H9 (cell line): ENCODE results near the gene NRROS. TPM values are rescaled to one million over a fixed set of nuclear protein-coding genes. Genes with fewer than 3 reads are reported as not detected.

Experiments used
- DNase-seq: peaks from one replicate; pipeline ENCODE4 v3.0.0-alpha.2; 2017
- H2AFZ ChIP-seq: one replicate; pipeline ENCODE4 v1.6.1; 2013; ENCODE audit warnings: mild to moderate bottlenecking, low read length, control low read depth, moderate library complexity
- H2AK5ac ChIP-seq: 2 replicates; pipeline ENCODE4 v1.6.1; 2013; ENCODE audit warnings: low read length, control low read depth, mixed read lengths; ENCODE audit not compliant: insufficient read length
- H2BK120ac ChIP-seq: one replicate; pipeline ENCODE4 v1.6.1; 2013; ENCODE audit warnings: low read depth, mild to moderate bottlenecking, low read length, control low read depth, inconsistent platforms; ENCODE audit not compliant: poor library complexity, severe bottlenecking
- H2BK12ac ChIP-seq: 2 replicates; pipeline ENCODE4 v1.6.1; 2013; ENCODE audit warnings: low read length, control low read depth, mixed read lengths, low read depth; ENCODE audit not compliant: insufficient read length
- H2BK15ac ChIP-seq: 2 replicates; pipeline ENCODE4 v1.6.1; 2013; ENCODE audit warnings: low read depth, low read length, control low read depth
- H2BK20ac ChIP-seq: one replicate; pipeline ENCODE4 v1.6.1; 2013; ENCODE audit warnings: low read depth, mild to moderate bottlenecking, low read length, control low read depth, inconsistent platforms; ENCODE audit not compliant: poor library complexity, severe bottlenecking
- H2BK5ac ChIP-seq: 2 replicates; pipeline ENCODE4 v1.6.1; 2013; ENCODE audit warnings: low read length, control low read depth, mixed read lengths; ENCODE audit not compliant: insufficient read length
- H3K14ac ChIP-seq: 2 replicates; pipeline ENCODE4 v1.6.1; 2013; ENCODE audit warnings: low read length, control low read depth; ENCODE audit not compliant: insufficient read depth
- H3K18ac ChIP-seq: 2 replicates; pipeline ENCODE4 v1.6.1; 2013; ENCODE audit warnings: low read depth, mild to moderate bottlenecking, mixed read lengths, low read length, control low read depth; ENCODE audit not compliant: insufficient read length
- H3K23ac ChIP-seq: 2 replicates; pipeline ENCODE4 v1.6.1; 2013; ENCODE audit warnings: low read length, control low read depth, mixed read lengths, low read depth; ENCODE audit not compliant: insufficient read length
- H3K23me2 ChIP-seq: 2 replicates; pipeline ENCODE4 v1.6.1; 2013; ENCODE audit warnings: low read depth, mild to moderate bottlenecking, mixed read lengths, low read length, control low read depth; ENCODE audit not compliant: insufficient read length, poor library complexity, severe bottlenecking
- H3K27ac ChIP-seq: 2 replicates; pipeline ENCODE4 v1.5.1; 2013; ENCODE audit warnings: low read length, control low read depth, mixed read lengths, low read depth; ENCODE audit not compliant: insufficient read length
- H3K27me3 ChIP-seq: 2 replicates; pipeline ENCODE4 v1.6.1; 2013; ENCODE audit warnings: low read length, control low read depth, inconsistent platforms; ENCODE audit not compliant: insufficient read depth
- H3K4ac ChIP-seq: 2 replicates; pipeline ENCODE4 v1.6.1; 2013; ENCODE audit warnings: low read depth, mild to moderate bottlenecking, control low read depth, inconsistent platforms, low read length, moderate library complexity
- H3K4me1 ChIP-seq: 2 replicates; pipeline ENCODE4 v1.6.1; 2013; ENCODE audit warnings: low read length, control low read depth, inconsistent platforms; ENCODE audit not compliant: insufficient read depth
- H3K4me2 ChIP-seq: 2 replicates; pipeline ENCODE4 v1.6.1; 2013; ENCODE audit warnings: low read length, control low read depth, mixed read lengths; ENCODE audit not compliant: insufficient read length, insufficient read depth
- H3K56ac ChIP-seq: 2 replicates; pipeline ENCODE4 v1.6.1; 2013; ENCODE audit warnings: low read depth, mild to moderate bottlenecking, mixed read lengths, low read length, control low read depth; ENCODE audit not compliant: insufficient read length
- H3K79me1 ChIP-seq: 2 replicates; pipeline ENCODE4 v1.6.1; 2013; ENCODE audit warnings: low read depth, mild to moderate bottlenecking, moderate library complexity, low read length, control low read depth, inconsistent platforms; ENCODE audit not compliant: insufficient read depth, poor library complexity, severe bottlenecking
- H3K79me2 ChIP-seq: 2 replicates; pipeline ENCODE4 v1.6.1; 2013; ENCODE audit warnings: low read length, control low read depth, inconsistent platforms; ENCODE audit not compliant: insufficient read depth
- H3K9ac ChIP-seq: 2 replicates; pipeline ENCODE4 v1.6.1; 2013; ENCODE audit warnings: low read length, control low read depth, mixed read lengths; ENCODE audit not compliant: insufficient read length; ENCODE audit errors: extremely low read depth
- H3K9me3 ChIP-seq: one replicate; pipeline ENCODE4 v1.6.1; 2013; ENCODE audit warnings: low read depth, low read length, inconsistent platforms; ENCODE audit not compliant: control insufficient read depth
- H3T11ph ChIP-seq: one replicate; pipeline ENCODE4 v1.6.1; 2013; ENCODE audit warnings: mild to moderate bottlenecking, low read length, control low read depth, inconsistent platforms
- H4K20me1 ChIP-seq: one replicate; pipeline ENCODE4 v1.6.1; 2013; ENCODE audit not compliant: control insufficient read depth, insufficient read length, insufficient read depth
- H4K5ac ChIP-seq: 2 replicates; pipeline ENCODE4 v1.6.1; 2013; ENCODE audit warnings: low read depth, mild to moderate bottlenecking, mixed read lengths, low read length, control low read depth; ENCODE audit not compliant: insufficient read length
- H4K8ac ChIP-seq: replicated peaks from 2 replicates; pipeline ENCODE4 v1.6.1; 2013; ENCODE audit warnings: low read length, control low read depth, mixed read lengths, low read depth; ENCODE audit not compliant: insufficient read length
- H4K91ac ChIP-seq: 2 replicates; pipeline ENCODE4 v1.6.1; 2013; ENCODE audit warnings: low read depth, mild to moderate bottlenecking, moderate library complexity, mixed read lengths, low read length, control low read depth; ENCODE audit not compliant: insufficient read length
- H3K27ac Mint-ChIP-seq, 3 experiments: 2 replicates in 2 of 3; 3 replicates in 1 of 3; pipeline ENCODE4 v1.8.0; 2020 to 2021; ENCODE audit warnings: mixed read lengths in 3 of 3, mild to moderate bottlenecking in 1 of 3, moderate library complexity in 1 of 3
- H3K27me3 Mint-ChIP-seq: 2 replicates; pipeline ENCODE4 v1.8.0; 2021; ENCODE audit warnings: low read depth, mild to moderate bottlenecking, moderate library complexity, mixed read lengths
- H3K36me3 Mint-ChIP-seq, 3 experiments: 2 replicates in 2 of 3; 3 replicates in 1 of 3; pipeline ENCODE4 v1.8.0; 2020 to 2021; ENCODE audit warnings: low read depth in 3 of 3, mixed read lengths in 3 of 3; ENCODE audit not compliant: insufficient read depth in 1 of 3
- H3K4me1 Mint-ChIP-seq, 2 experiments: 2 replicates each; pipeline ENCODE4 v1.8.0; 2020; ENCODE audit warnings: mixed read lengths in 2 of 2
- H3K4me3 Mint-ChIP-seq, 2 experiments: 2 replicates in 1 of 2; 3 replicates in 1 of 2; pipeline ENCODE4 v1.8.0; 2020 to 2021; ENCODE audit warnings: mild to moderate bottlenecking in 2 of 2, mixed read lengths in 2 of 2, moderate library complexity in 1 of 2
- H3K9me3 Mint-ChIP-seq, 2 experiments: 2 replicates in 1 of 2; 3 replicates in 1 of 2; pipeline ENCODE4 v1.8.0; 2020; ENCODE audit warnings: mild to moderate bottlenecking in 2 of 2, mixed read lengths in 2 of 2, moderate library complexity in 1 of 2
- WGBS: extraction: QIAGEN DNeasy Blood & Tissue Kit; methylation state at CpG from one replicate; pipeline ENCODE4 v1.1.7; 2013; ENCODE audit warnings: missing lambda C conversion rate, low lambda C conversion rate, mixed read lengths; ENCODE audit not compliant: insufficient read length; ENCODE audit errors: extremely low coverage; 5-methylcytosine and 5-hydroxymethylcytosine counted together
- total RNA-seq: library from RNA; stranded (reverse); gene quantifications from 2 replicates; pipeline ENCODE4 v1.2.1, GENCODE V29; 2021
- TF ChIP-seq, protein P1 (sequence below): fragments of 200-600 bp; sonication (generic); conservative IDR thresholded peaks from 3 replicates; pipeline ENCODE4 v1.8.0; 2021; ENCODE audit warnings: antibody characterized with exemption, mild to moderate bottlenecking

Gene NRROS
- total RNA-seq, 1 experiment from 2014 or later = 4.0 TPM

DNA sequence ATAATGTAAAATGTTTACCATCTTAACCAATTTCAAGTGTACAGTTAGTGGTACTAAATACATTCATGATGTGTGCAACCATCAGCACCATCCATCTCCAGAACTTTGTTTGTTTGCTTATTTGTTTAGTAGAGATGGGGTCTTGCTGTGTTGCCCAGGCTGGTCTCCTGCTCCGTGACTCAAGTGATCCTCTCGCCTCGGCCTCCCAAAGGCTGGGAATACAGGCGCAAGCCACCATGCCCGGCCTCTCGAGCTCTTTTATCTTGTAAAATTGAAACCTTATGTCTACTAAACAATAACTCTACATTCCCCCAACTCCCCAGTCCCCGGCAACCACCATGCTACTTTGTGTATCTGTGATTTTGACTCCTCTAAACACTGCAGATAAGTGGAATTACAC lies 39.1 kb upstream of the NRROS start:
- no peak overlapping the region for H2BK120ac ChIP-seq
- TF ChIP-seq, protein P1, sequence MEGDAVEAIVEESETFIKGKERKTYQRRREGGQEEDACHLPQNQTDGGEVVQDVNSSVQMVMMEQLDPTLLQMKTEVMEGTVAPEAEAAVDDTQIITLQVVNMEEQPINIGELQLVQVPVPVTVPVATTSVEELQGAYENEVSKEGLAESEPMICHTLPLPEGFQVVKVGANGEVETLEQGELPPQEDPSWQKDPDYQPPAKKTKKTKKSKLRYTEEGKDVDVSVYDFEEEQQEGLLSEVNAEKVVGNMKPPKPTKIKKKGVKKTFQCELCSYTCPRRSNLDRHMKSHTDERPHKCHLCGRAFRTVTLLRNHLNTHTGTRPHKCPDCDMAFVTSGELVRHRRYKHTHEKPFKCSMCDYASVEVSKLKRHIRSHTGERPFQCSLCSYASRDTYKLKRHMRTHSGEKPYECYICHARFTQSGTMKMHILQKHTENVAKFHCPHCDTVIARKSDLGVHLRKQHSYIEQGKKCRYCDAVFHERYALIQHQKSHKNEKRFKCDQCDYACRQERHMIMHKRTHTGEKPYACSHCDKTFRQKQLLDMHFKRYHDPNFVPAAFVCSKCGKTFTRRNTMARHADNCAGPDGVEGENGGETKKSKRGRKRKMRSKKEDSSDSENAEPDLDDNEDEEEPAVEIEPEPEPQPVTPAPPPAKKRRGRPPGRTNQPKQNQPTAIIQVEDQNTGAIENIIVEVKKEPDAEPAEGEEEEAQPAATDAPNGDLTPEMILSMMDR = no peak
- H3K9me3 Mint-ChIP-seq = no peaks in the 10 kb centered on the region
- no peaks in the 10 kb centered on the region for H3K4me1 ChIP-seq
- no peaks in the 10 kb centered on the region for H3K79me1 ChIP-seq
- H2AFZ ChIP-seq = no peak overlapping the region
- H2BK5ac ChIP-seq = no peak overlapping the region
- peaks cover 0 to 8% of the 10 kb centered on the region in 2 experiments; a peak in 2 of 4 replicates for H3K4me1 Mint-ChIP-seq
- no peak overlapping the region for H4K91ac ChIP-seq
- no peak overlapping the region for H2BK12ac ChIP-seq
- no peaks in the 10 kb centered on the region for H3K9me3 ChIP-seq
- H3K27ac ChIP-seq = no peak overlapping the region
- no peaks in the 10 kb centered on the region for H4K20me1 ChIP-seq
- H3K23ac ChIP-seq = no peak overlapping the region
- no peak overlapping the region for H3K56ac ChIP-seq
- no peak overlapping the region for H3K4me3 Mint-ChIP-seq
- H2BK20ac ChIP-seq = no peak overlapping the region
- no peaks in the 10 kb centered on the region for H3K27me3 ChIP-seq
- DNase-seq = no peak
- H4K5ac ChIP-seq = no peak overlapping the region
- no peak overlapping the region for H2AK5ac ChIP-seq
- H3K23me2 ChIP-seq = no peaks in the 10 kb centered on the region
- H3K27me3 Mint-ChIP-seq = peaks cover 8% of the 10 kb centered on the region
- no CpG with 5 or more reads among the region's 7 CpGs for WGBS
- H2BK15ac ChIP-seq = no peak overlapping the region
- no peaks in the 10 kb centered on the region for H3K79me2 ChIP-seq
- H3K36me3 Mint-ChIP-seq = no peaks in the 10 kb centered on the region
- no peak overlapping the region for H3K4me2 ChIP-seq
- H3T11ph ChIP-seq = no peak overlapping the region
- H3K27ac Mint-ChIP-seq = no peak overlapping the region
- no peak overlapping the region for H3K9ac ChIP-seq
- H3K4ac ChIP-seq = no peak overlapping the region
- no peak overlapping the region for H3K14ac ChIP-seq
- H3K18ac ChIP-seq = no peak overlapping the region
- no peak overlapping the region for H4K8ac ChIP-seq
